Measurements from ENCODE around the gene ILRUN.
A peak's percentile ranks its signal among the peaks of the same experiment; 100 is the strongest.
"Not testable (repeated sequence)": the region's sequence is repeated elsewhere in the genome, so short reads cannot be mapped to it uniquely, and the experiment has no call there.

The ILRUN gene

DNA sequence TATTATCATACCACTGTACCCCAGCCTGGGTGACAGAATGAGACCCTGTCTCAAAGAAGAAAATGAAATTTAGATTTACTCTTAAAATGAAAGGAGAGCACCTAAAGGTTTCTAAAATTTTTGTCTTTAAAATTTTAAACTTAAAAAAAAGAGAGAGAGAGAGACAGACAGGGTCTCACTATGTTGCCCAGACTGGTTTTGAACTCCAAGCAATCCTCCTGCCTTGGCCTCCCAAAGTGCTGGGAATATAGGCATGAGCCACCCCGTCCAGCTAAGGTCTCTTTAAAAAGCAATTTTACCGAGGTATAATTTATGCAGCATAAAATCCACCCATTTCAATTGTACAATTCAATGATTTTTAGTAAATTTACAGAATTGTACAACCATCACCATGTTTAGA is 33.2 kb downstream of the ILRUN start:
- no peak for DNase-seq

DNA sequence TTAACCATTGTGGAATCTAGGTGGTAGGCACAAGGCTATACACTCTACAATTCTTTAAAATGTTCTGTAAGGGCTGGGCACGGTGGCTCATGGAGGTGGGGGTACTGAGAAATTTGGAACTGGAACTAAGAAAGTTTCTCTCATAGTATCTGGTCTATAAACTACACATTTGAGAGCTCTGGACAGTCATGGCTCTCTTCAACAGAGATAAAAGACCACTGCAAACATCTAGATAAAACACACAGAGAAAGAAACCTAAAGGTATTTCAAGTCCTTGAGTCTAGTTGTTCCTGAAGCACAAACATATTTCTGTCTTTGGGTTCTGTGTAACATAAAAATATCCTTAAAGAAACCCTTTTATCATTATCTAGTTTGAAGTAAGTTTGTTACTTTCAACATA is 35.2 kb downstream of the ILRUN start:
- DNase-seq: no peak

DNA sequence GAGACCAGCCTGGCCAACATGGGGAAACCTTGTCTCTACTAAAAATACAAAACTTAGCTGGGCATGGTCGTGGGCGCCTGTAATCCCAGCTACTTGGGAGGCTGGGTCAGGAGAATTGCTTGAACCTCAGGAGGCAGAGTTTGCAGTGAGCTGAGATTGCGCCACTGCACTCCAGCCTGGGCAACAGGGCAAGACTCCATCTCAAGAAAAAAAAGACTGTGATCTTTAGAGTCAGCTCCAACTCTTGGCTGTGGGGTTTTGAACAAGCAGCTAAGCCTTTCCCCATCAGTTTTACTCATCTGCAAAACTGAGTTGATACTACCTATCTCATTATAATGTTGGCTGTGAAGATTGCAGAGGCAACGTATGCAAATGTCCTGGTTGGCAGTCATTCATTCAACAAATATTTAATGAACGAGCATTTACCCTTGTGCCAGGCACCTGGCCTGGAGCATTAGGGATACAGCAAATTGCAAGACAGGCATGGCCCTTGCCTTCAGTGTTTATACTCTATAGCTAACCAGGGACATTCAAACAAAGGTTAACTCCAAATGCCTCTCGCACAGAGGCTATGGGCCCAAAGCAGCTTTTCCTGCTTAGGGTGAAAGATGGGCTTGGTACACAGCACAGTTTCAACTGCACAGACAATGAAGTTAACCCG is 37.8 kb downstream of the ILRUN start:
- DNase-seq: no peak

DNA sequence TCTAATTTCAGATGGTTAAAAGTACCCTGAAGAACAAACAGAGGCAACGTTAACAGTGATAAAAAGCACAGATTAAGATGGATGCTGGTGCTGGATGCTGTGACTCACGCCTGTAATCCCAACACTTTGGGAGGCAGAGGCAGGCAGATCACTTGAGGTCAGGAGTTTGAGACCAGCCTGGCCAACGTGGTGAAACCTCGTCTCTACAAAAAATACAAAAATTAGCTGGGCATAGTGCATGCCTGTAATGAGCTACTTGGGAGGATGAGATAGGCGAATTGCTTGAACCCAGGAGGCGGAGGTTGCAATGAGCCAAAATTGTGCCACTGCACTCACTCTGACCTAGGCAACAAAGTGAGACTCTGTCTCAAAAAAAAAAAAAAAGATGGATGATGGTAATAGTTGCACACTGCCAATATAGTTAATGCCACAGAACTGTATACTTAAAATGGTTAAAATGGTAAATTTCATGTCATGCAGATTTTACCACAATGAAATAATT is 38.5 kb downstream of the ILRUN start:
- not testable (repeated sequence) for DNase-seq

DNA sequence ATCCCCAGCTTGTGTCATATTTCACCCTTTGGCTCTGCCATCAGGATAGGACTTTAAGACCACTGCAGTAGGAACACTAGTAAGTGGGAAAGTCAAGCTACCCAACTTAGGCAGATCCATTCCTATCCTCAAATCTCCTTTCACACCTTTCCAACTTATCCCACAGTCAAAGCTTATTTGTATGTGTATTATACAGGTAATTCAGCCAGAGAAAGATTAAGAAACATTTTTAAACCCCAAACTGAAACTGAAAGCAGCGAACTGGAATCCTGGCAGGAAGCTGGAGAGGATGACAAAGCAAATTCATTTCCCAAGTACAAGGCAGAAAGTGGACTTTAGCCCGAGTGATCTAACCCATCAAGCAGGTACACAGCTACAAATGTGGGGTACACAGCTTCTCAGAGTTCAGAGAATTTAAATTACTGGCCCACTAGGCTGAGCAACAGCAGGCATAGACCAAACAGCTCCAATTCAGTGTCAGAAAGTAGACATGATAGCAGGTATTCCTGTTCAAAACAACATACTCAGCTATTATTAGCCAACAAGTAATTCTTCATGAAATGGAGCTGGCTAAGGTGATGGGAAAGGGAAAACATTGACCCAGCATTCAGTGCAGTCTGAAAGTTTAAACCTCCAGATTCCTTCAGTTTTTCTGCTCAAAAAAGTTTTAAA is 39.1 kb downstream of the ILRUN start:
- peak; percentile 59 for DNase-seq

GRCh38 chr6:34657037-34657306 is 39.6 kb downstream of the ILRUN start:
- DNase-seq: no peak

GRCh38 chr6:34656378-34657036 is 40.1 kb downstream of the ILRUN start:
- no peak for DNase-seq

DNA sequence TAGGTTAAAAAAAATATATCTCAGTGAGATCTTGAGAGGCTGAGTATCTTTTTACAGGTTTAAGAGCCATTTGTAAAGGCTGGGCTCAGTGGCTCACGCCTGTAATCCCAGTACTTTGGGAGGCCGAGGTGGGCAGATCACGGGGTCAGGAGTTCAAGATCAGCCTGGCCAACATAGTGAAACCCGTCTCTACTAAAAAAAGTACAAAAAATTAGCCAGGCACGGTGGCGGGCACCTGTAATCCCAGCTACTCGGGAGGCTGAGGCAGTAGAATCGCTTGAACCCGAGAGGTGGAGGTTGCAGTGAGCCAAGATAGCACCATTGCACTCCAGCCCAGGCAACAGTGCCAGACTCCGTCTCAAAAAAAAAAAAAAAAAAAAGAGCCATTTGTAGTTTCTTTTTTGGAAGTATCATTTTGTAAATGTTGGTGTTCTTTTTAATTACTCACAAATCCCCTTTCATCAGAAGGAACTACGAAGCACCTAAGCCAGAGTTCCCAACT is 40.6 kb downstream of the ILRUN start:
- not testable (repeated sequence) for DNase-seq

- peak; percentile 77 for DNase-seq
Measured at GRCh38 chr6:34654061-34654710, 42.4 kb downstream of the ILRUN start.

DNA sequence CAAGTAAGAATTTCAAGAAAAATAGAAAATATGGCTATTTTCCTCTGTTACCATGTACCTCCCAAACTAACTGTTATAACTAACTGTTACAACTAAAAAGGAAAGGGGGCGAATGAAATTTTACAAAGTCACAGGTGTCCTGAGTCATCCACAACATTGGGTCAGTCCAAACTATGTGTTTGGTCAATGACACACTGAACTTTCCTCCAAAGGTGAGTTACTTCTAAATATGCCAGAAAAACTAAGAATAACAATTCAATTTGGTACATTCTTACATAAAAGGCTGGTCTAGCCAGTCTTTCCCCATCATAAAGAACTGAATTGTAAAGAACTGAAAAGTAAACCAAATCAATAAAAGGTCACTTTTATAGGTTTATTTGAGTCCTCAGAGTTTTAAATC is 44.3 kb downstream of the ILRUN start:
- DNase-seq: no peak

DNA sequence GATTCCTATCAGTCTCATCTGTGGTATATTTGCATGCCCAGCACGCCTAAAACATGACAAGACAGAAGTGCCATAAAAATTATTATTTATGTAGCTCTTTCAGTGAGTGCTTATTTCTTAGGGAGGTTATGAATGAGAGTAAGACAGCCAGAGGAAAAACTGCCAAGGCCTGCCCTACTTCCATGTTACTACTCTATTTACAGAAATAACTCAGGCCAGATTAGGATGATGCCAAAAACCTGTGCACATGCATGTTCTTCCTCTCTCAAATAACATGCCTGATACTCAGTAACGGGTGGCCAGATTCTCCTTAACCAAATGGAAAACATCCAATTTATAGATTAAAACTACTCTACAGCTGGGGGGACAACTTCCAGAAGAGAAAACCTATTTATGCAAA is 45.7 kb downstream of the ILRUN start:
- DNase-seq: no peak

- not testable (repeated sequence) for DNase-seq
Measured at GRCh38 chr6:34650232-34650631, 46.3 kb downstream of the ILRUN start.

GRCh38 chr6:34648806-34649205 is 47.8 kb downstream of the ILRUN start:
- DNase-seq: no peak
